Liver (tissue), 3 donors: ENCODE results near the gene RBSN.

ENCODE experiments used
- CTCF ChIP-seq: fragments of 150-350 bp; IDR thresholded peaks from 2 replicates; pipeline ENCODE4 v1.5.1; 2017; ENCODE audit warnings: improper control_type of control experiment, low read depth, low read length; ENCODE audit not compliant: missing input control
- EGR1 ChIP-seq, 2 donors: IDR thresholded peaks; 2 replicates each; pipeline ENCODE4 v1.6.1; 2016 to 2018; ENCODE audit warnings: antibody characterized with exemption in 2 of 2, low read depth in 2 of 2
- GABPA ChIP-seq, 2 donors: IDR thresholded peaks in 1 of 2; conservative IDR thresholded peaks in 1 of 2; 2 replicates each; pipeline ENCODE4 v1.6.1; 2016; ENCODE audit warnings: antibody characterized with exemption in 2 of 2, mild to moderate bottlenecking in 1 of 2, moderate library complexity in 1 of 2
- JUND ChIP-seq, 2 donors: IDR thresholded peaks; 2 replicates each; pipeline ENCODE4 v1.6.1; 2016; ENCODE audit warnings: antibody characterized with exemption in 2 of 2
- MAX ChIP-seq: IDR thresholded peaks from 2 replicates; pipeline ENCODE4 v1.6.1; 2016; ENCODE audit warnings: antibody characterized with exemption
- RAD21 ChIP-seq, 2 donors: IDR thresholded peaks; 2 replicates each; pipeline ENCODE4 v1.6.1; 2016; ENCODE audit warnings: antibody characterized with exemption in 2 of 2, mild to moderate bottlenecking in 2 of 2
- SP1 ChIP-seq: IDR thresholded peaks from 2 replicates; pipeline ENCODE4 v1.6.1; 2018; ENCODE audit warnings: antibody characterized with exemption, mild to moderate bottlenecking
- TAF1 ChIP-seq: conservative IDR thresholded peaks from 2 replicates; pipeline ENCODE4 v1.6.1; 2016; ENCODE audit warnings: antibody characterized with exemption, mild to moderate bottlenecking
- YY1 ChIP-seq: IDR thresholded peaks from 2 replicates; pipeline ENCODE4 v1.6.1; 2016; ENCODE audit warnings: antibody characterized with exemption, mild to moderate bottlenecking
- TF ChIP-seq, protein P1 (sequence below): IDR thresholded peaks from 2 replicates; pipeline ENCODE4 v1.6.1; 2016; ENCODE audit warnings: antibody characterized with exemption
- TF ChIP-seq, protein P2 (sequence below): IDR thresholded peaks from 2 replicates; pipeline ENCODE4 v1.6.1; 2016; ENCODE audit warnings: antibody characterized with exemption, mild to moderate bottlenecking
- donor health status: healthy.
- donor health status: healthy.

- TF ChIP-seq CTCF (no peak), JUND (IDR thresholded peaks at IDR 0.05) (no peak), RAD21 (IDR thresholded peaks at IDR 0.05) (no peak), TAF1 (no peak), GABPA (IDR thresholded peaks at IDR 0.05 in 1 of 2, conservative IDR thresholded peaks at IDR 0.05 in 1 of 2) (no peak), MAX (no peak), YY1 (no peak), SP1 (no peak), EGR1 (IDR thresholded peaks at IDR 0.05; ENCODE audit: low read depth in 2 of 2) (no peak)
- TF ChIP-seq, protein P1, sequence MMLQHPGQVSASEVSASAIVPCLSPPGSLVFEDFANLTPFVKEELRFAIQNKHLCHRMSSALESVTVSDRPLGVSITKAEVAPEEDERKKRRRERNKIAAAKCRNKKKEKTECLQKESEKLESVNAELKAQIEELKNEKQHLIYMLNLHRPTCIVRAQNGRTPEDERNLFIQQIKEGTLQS, result no peak
- TF ChIP-seq, protein P2, sequence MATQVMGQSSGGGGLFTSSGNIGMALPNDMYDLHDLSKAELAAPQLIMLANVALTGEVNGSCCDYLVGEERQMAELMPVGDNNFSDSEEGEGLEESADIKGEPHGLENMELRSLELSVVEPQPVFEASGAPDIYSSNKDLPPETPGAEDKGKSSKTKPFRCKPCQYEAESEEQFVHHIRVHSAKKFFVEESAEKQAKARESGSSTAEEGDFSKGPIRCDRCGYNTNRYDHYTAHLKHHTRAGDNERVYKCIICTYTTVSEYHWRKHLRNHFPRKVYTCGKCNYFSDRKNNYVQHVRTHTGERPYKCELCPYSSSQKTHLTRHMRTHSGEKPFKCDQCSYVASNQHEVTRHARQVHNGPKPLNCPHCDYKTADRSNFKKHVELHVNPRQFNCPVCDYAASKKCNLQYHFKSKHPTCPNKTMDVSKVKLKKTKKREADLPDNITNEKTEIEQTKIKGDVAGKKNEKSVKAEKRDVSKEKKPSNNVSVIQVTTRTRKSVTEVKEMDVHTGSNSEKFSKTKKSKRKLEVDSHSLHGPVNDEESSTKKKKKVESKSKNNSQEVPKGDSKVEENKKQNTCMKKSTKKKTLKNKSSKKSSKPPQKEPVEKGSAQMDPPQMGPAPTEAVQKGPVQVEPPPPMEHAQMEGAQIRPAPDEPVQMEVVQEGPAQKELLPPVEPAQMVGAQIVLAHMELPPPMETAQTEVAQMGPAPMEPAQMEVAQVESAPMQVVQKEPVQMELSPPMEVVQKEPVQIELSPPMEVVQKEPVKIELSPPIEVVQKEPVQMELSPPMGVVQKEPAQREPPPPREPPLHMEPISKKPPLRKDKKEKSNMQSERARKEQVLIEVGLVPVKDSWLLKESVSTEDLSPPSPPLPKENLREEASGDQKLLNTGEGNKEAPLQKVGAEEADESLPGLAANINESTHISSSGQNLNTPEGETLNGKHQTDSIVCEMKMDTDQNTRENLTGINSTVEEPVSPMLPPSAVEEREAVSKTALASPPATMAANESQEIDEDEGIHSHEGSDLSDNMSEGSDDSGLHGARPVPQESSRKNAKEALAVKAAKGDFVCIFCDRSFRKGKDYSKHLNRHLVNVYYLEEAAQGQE, result no peak
Observed at GRCh38 chr3:15110206-15110605, 11.3 kb upstream of the RBSN start.
